HG03135 (cell line): ENCODE results near the gene CARD19.
A peak's percentile ranks its signal among the peaks of the same experiment; 100 is the strongest.

Source experiments
- ATAC-seq: cut with Tn5 transposase; IDR thresholded peaks from one replicate; pipeline ENCODE4 v1.9.1; 2021; ENCODE audit warnings: mild to moderate bottlenecking, moderate library complexity; ENCODE audit not compliant: unreplicated experiment

CARD19 gene

GRCh38 chr9:93061791-93062763, 33.9 kb upstream of the CARD19 start:
- peak; percentile 29 for ATAC-seq

- peak; percentile 85 for ATAC-seq
Measured at GRCh38 chr9:93064392-93065134, 31.5 kb upstream of the CARD19 start.

GRCh38 chr9:93065135-93065720, 30.8 kb upstream of the CARD19 start:
- ATAC-seq = no peak

- no peak for ATAC-seq
Measured at GRCh38 chr9:93066978-93067603, 28.9 kb upstream of the CARD19 start.

GRCh38 chr9:93068956-93069355, 27.1 kb upstream of the CARD19 start:
- ATAC-seq = no peak

GRCh38 chr9:93071464-93071863, 24.6 kb upstream of the CARD19 start:
- ATAC-seq = no peak

GRCh38 chr9:93072383-93072795, 23.6 kb upstream of the CARD19 start:
- no peak for ATAC-seq

GRCh38 chr9:93076101-93076791, 19.8 kb upstream of the CARD19 start:
- no peak for ATAC-seq

GRCh38 chr9:93076792-93077128, 19.3 kb upstream of the CARD19 start:
- ATAC-seq = no peak

GRCh38 chr9:93077367-93077766, 18.6 kb upstream of the CARD19 start:
- no peak for ATAC-seq

GRCh38 chr9:93077811-93078210, 18.2 kb upstream of the CARD19 start:
- ATAC-seq = no peak

GRCh38 chr9:93079371-93079770, 16.6 kb upstream of the CARD19 start:
- ATAC-seq = no peak

GRCh38 chr9:93080406-93080805, 15.6 kb upstream of the CARD19 start:
- no peak for ATAC-seq

GRCh38 chr9:93081081-93081529, 14.9 kb upstream of the CARD19 start:
- ATAC-seq = no peak

GRCh38 chr9:93081931-93082330, 14.1 kb upstream of the CARD19 start:
- ATAC-seq = no peak

- no peak for ATAC-seq
Measured at GRCh38 chr9:93082841-93083411, 13.1 kb upstream of the CARD19 start.

- ATAC-seq = no peak
Measured at GRCh38 chr9:93083592-93084470, 12.2 kb upstream of the CARD19 start.

GRCh38 chr9:93084471-93084881, 11.5 kb upstream of the CARD19 start:
- ATAC-seq = no peak

GRCh38 chr9:93085676-93086075, 10.3 kb upstream of the CARD19 start:
- no peak for ATAC-seq
